Activated CD4-positive, alpha-beta T cell treated with anti-CD3 and anti-CD28 coated beads, Interleukin-2, Interleukin-4, amounts not matched to agents 100 ng/mL and 50 ng/mL, durations not matched to agents 16 hours and 8 hours (primary cell): ENCODE results near the gene WFDC12.
A peak's percentile ranks its signal among the peaks of the same experiment; 100 is the strongest.
"Not testable (repeated sequence)": the region's sequence is repeated elsewhere in the genome, so short reads cannot be mapped to it uniquely, and the experiment has no call there.

Experiments used
- DNase-seq: peaks from one replicate; pipeline ENCODE4 v3.0.0-alpha.2; 2020; ENCODE audit warnings: low spot score

WFDC12 gene

GRCh38 chr20:45124365-45124764, at the start of gene WFDC12:
TSS of gene WFDC12 (minus strand) at chr20:45124465. CDS start at chr20:45124447, 18 bp downstream.
- DNase-seq: no peak

GRCh38 chr20:45173522-45173921, 49.3 kb upstream of the WFDC12 start:
- no peak for DNase-seq

- no peak for DNase-seq
Observed at GRCh38 chr20:45164906-45165305, 40.6 kb upstream of the WFDC12 start.

- DNase-seq: no peak
Observed at GRCh38 chr20:45163083-45163803, 39.0 kb upstream of the WFDC12 start.

GRCh38 chr20:45157962-45158361, 33.7 kb upstream of the WFDC12 start:
- no peak for DNase-seq

- DNase-seq: no peak
Observed at GRCh38 chr20:45156713-45157112, 32.4 kb upstream of the WFDC12 start.

- not testable (repeated sequence) for DNase-seq
Observed at GRCh38 chr20:45154794-45155193, 30.5 kb upstream of the WFDC12 start.

GRCh38 chr20:45154183-45154582, 29.9 kb upstream of the WFDC12 start:
- no peak for DNase-seq

GRCh38 chr20:45153752-45154151, 29.5 kb upstream of the WFDC12 start:
- DNase-seq: no peak

GRCh38 chr20:45153147-45153546, 28.9 kb upstream of the WFDC12 start:
- no peak for DNase-seq

GRCh38 chr20:45152405-45152804, 28.1 kb upstream of the WFDC12 start:
- DNase-seq: no peak

GRCh38 chr20:45149062-45149461, 24.8 kb upstream of the WFDC12 start:
- no peak for DNase-seq

- DNase-seq: no peak
Observed at GRCh38 chr20:45140836-45141235, 16.6 kb upstream of the WFDC12 start.

- DNase-seq: not testable (repeated sequence)
Observed at GRCh38 chr20:45139733-45140375, 15.6 kb upstream of the WFDC12 start.

- DNase-seq: peak; percentile 80
Observed at GRCh38 chr20:45138561-45139300, 14.5 kb upstream of the WFDC12 start.

GRCh38 chr20:45136911-45137310, 12.6 kb upstream of the WFDC12 start:
- DNase-seq: no peak

- no peak for DNase-seq
Observed at GRCh38 chr20:45128099-45128498, 3.8 kb upstream of the WFDC12 start.

GRCh38 chr20:45121388-45121787, 2.9 kb downstream of the WFDC12 start:
- DNase-seq: no peak

GRCh38 chr20:45119556-45120266, 4.6 kb downstream of the WFDC12 start:
- no peak for DNase-seq

- no peak for DNase-seq
Observed at GRCh38 chr20:45118028-45118427, 6.2 kb downstream of the WFDC12 start.

GRCh38 chr20:45117581-45117980, 6.7 kb downstream of the WFDC12 start:
- no peak for DNase-seq

- DNase-seq: no peak
Observed at GRCh38 chr20:45115829-45116228, 8.4 kb downstream of the WFDC12 start.
